H9 (cell line): Measurements from ENCODE around the gene DOCK1. TPM values are rescaled to one million over a fixed set of nuclear protein-coding genes. Genes with fewer than 3 reads are reported as not detected.
A peak's percentile ranks its signal among the peaks of the same experiment; 100 is the strongest.

Experiments
- DNase-seq: peaks from one replicate; pipeline ENCODE4 v3.0.0-alpha.2; 2017
- H2AFZ ChIP-seq: one replicate; pipeline ENCODE4 v1.6.1; 2013; ENCODE audit warnings: mild to moderate bottlenecking, low read length, control low read depth, moderate library complexity
- H2AK5ac ChIP-seq: 2 replicates; pipeline ENCODE4 v1.6.1; 2013; ENCODE audit warnings: low read length, control low read depth, mixed read lengths; ENCODE audit not compliant: insufficient read length
- H2BK120ac ChIP-seq: one replicate; pipeline ENCODE4 v1.6.1; 2013; ENCODE audit warnings: low read depth, mild to moderate bottlenecking, low read length, control low read depth, inconsistent platforms; ENCODE audit not compliant: poor library complexity, severe bottlenecking
- H2BK12ac ChIP-seq: 2 replicates; pipeline ENCODE4 v1.6.1; 2013; ENCODE audit warnings: low read length, control low read depth, mixed read lengths, low read depth; ENCODE audit not compliant: insufficient read length
- H2BK15ac ChIP-seq: 2 replicates; pipeline ENCODE4 v1.6.1; 2013; ENCODE audit warnings: low read depth, low read length, control low read depth
- H2BK20ac ChIP-seq: one replicate; pipeline ENCODE4 v1.6.1; 2013; ENCODE audit warnings: low read depth, mild to moderate bottlenecking, low read length, control low read depth, inconsistent platforms; ENCODE audit not compliant: poor library complexity, severe bottlenecking
- H2BK5ac ChIP-seq: 2 replicates; pipeline ENCODE4 v1.6.1; 2013; ENCODE audit warnings: low read length, control low read depth, mixed read lengths; ENCODE audit not compliant: insufficient read length
- H3K14ac ChIP-seq: 2 replicates; pipeline ENCODE4 v1.6.1; 2013; ENCODE audit warnings: low read length, control low read depth; ENCODE audit not compliant: insufficient read depth
- H3K18ac ChIP-seq: 2 replicates; pipeline ENCODE4 v1.6.1; 2013; ENCODE audit warnings: low read depth, mild to moderate bottlenecking, mixed read lengths, low read length, control low read depth; ENCODE audit not compliant: insufficient read length
- H3K23ac ChIP-seq: 2 replicates; pipeline ENCODE4 v1.6.1; 2013; ENCODE audit warnings: low read length, control low read depth, mixed read lengths, low read depth; ENCODE audit not compliant: insufficient read length
- H3K23me2 ChIP-seq: 2 replicates; pipeline ENCODE4 v1.6.1; 2013; ENCODE audit warnings: low read depth, mild to moderate bottlenecking, mixed read lengths, low read length, control low read depth; ENCODE audit not compliant: insufficient read length, poor library complexity, severe bottlenecking
- H3K27ac ChIP-seq: 2 replicates; pipeline ENCODE4 v1.5.1; 2013; ENCODE audit warnings: low read length, control low read depth, mixed read lengths, low read depth; ENCODE audit not compliant: insufficient read length
- H3K27me3 ChIP-seq: 2 replicates; pipeline ENCODE4 v1.6.1; 2013; ENCODE audit warnings: low read length, control low read depth, inconsistent platforms; ENCODE audit not compliant: insufficient read depth
- H3K4ac ChIP-seq: 2 replicates; pipeline ENCODE4 v1.6.1; 2013; ENCODE audit warnings: low read depth, mild to moderate bottlenecking, control low read depth, inconsistent platforms, low read length, moderate library complexity
- H3K4me1 ChIP-seq: 2 replicates; pipeline ENCODE4 v1.6.1; 2013; ENCODE audit warnings: low read length, control low read depth, inconsistent platforms; ENCODE audit not compliant: insufficient read depth
- H3K4me2 ChIP-seq: 2 replicates; pipeline ENCODE4 v1.6.1; 2013; ENCODE audit warnings: low read length, control low read depth, mixed read lengths; ENCODE audit not compliant: insufficient read length, insufficient read depth
- H3K56ac ChIP-seq: 2 replicates; pipeline ENCODE4 v1.6.1; 2013; ENCODE audit warnings: low read depth, mild to moderate bottlenecking, mixed read lengths, low read length, control low read depth; ENCODE audit not compliant: insufficient read length
- H3K79me1 ChIP-seq: 2 replicates; pipeline ENCODE4 v1.6.1; 2013; ENCODE audit warnings: low read depth, mild to moderate bottlenecking, moderate library complexity, low read length, control low read depth, inconsistent platforms; ENCODE audit not compliant: insufficient read depth, poor library complexity, severe bottlenecking
- H3K79me2 ChIP-seq: 2 replicates; pipeline ENCODE4 v1.6.1; 2013; ENCODE audit warnings: low read length, control low read depth, inconsistent platforms; ENCODE audit not compliant: insufficient read depth
- H3K9ac ChIP-seq: 2 replicates; pipeline ENCODE4 v1.6.1; 2013; ENCODE audit warnings: low read length, control low read depth, mixed read lengths; ENCODE audit not compliant: insufficient read length; ENCODE audit errors: extremely low read depth
- H3K9me3 ChIP-seq: one replicate; pipeline ENCODE4 v1.6.1; 2013; ENCODE audit warnings: low read depth, low read length, inconsistent platforms; ENCODE audit not compliant: control insufficient read depth
- H3T11ph ChIP-seq: one replicate; pipeline ENCODE4 v1.6.1; 2013; ENCODE audit warnings: mild to moderate bottlenecking, low read length, control low read depth, inconsistent platforms
- H4K20me1 ChIP-seq: one replicate; pipeline ENCODE4 v1.6.1; 2013; ENCODE audit not compliant: control insufficient read depth, insufficient read length, insufficient read depth
- H4K5ac ChIP-seq: 2 replicates; pipeline ENCODE4 v1.6.1; 2013; ENCODE audit warnings: low read depth, mild to moderate bottlenecking, mixed read lengths, low read length, control low read depth; ENCODE audit not compliant: insufficient read length
- H4K8ac ChIP-seq: replicated peaks from 2 replicates; pipeline ENCODE4 v1.6.1; 2013; ENCODE audit warnings: low read length, control low read depth, mixed read lengths, low read depth; ENCODE audit not compliant: insufficient read length
- H4K91ac ChIP-seq: 2 replicates; pipeline ENCODE4 v1.6.1; 2013; ENCODE audit warnings: low read depth, mild to moderate bottlenecking, moderate library complexity, mixed read lengths, low read length, control low read depth; ENCODE audit not compliant: insufficient read length
- H3K27ac Mint-ChIP-seq, 3 experiments: 2 replicates in 2 of 3; 3 replicates in 1 of 3; pipeline ENCODE4 v1.8.0; 2020 to 2021; ENCODE audit warnings: mixed read lengths in 3 of 3, mild to moderate bottlenecking in 1 of 3, moderate library complexity in 1 of 3
- H3K27me3 Mint-ChIP-seq: 2 replicates; pipeline ENCODE4 v1.8.0; 2021; ENCODE audit warnings: low read depth, mild to moderate bottlenecking, moderate library complexity, mixed read lengths
- H3K36me3 Mint-ChIP-seq, 3 experiments: 2 replicates in 2 of 3; 3 replicates in 1 of 3; pipeline ENCODE4 v1.8.0; 2020 to 2021; ENCODE audit warnings: low read depth in 3 of 3, mixed read lengths in 3 of 3; ENCODE audit not compliant: insufficient read depth in 1 of 3
- H3K4me1 Mint-ChIP-seq, 2 experiments: 2 replicates each; pipeline ENCODE4 v1.8.0; 2020; ENCODE audit warnings: mixed read lengths in 2 of 2
- H3K4me3 Mint-ChIP-seq, 2 experiments: 2 replicates in 1 of 2; 3 replicates in 1 of 2; pipeline ENCODE4 v1.8.0; 2020 to 2021; ENCODE audit warnings: mild to moderate bottlenecking in 2 of 2, mixed read lengths in 2 of 2, moderate library complexity in 1 of 2
- H3K9me3 Mint-ChIP-seq, 2 experiments: 2 replicates in 1 of 2; 3 replicates in 1 of 2; pipeline ENCODE4 v1.8.0; 2020; ENCODE audit warnings: mild to moderate bottlenecking in 2 of 2, mixed read lengths in 2 of 2, moderate library complexity in 1 of 2
- CTCF ChIP-seq: fragments of 200-600 bp; sonication (generic); conservative IDR thresholded peaks from 3 replicates; pipeline ENCODE4 v1.8.0; 2021; ENCODE audit warnings: antibody characterized with exemption, mild to moderate bottlenecking
- whole genome bisulfite sequencing: extraction: QIAGEN DNeasy Blood & Tissue Kit; methylation state at CpG from one replicate; pipeline ENCODE4 v1.1.7; 2013; ENCODE audit warnings: missing lambda C conversion rate, low lambda C conversion rate, mixed read lengths; ENCODE audit not compliant: insufficient read length; ENCODE audit errors: extremely low coverage; 5-methylcytosine and 5-hydroxymethylcytosine counted together
- total RNA-seq: library from RNA; stranded (reverse); gene quantifications from 2 replicates; pipeline ENCODE4 v1.2.1, GENCODE V29; 2021

The DOCK1 gene
- total RNA-seq, 1 experiment from 2014 or later = 57.0 TPM

GRCh38 chr10:127318396-127318795 lies 413.2 kb downstream of the DOCK1 start:
- H3K79me1 ChIP-seq = no peaks in the 10 kb centered on the region
- no peak overlapping the region for H2BK12ac ChIP-seq
- TF ChIP-seq CTCF = no peak
- Mint-ChIP-seq H3K36me3 (no peaks in the 10 kb centered on the region), H3K4me1 (0 out of 4 replicates have a peak, but pooled peaks cover 3 to 4% of the 10 kb centered on the region in 2 experiments), H3K27me3 (no peaks in the 10 kb centered on the region), H3K9me3 (no peaks in the 10 kb centered on the region), H3K4me3 (no peak overlapping the region), H3K27ac (peak overlapping the region in 2 of 3 experiments; percentile 50 to 69; a peak in 2 of 7 replicates)
- H3K4ac ChIP-seq = no peak overlapping the region
- no peak overlapping the region for H3K23ac ChIP-seq
- H3K18ac ChIP-seq = no peak overlapping the region
- no peak overlapping the region for H2BK5ac ChIP-seq
- no peaks in the 10 kb centered on the region for H4K20me1 ChIP-seq
- no peak overlapping the region for H3K27ac ChIP-seq
- no peak overlapping the region for H4K8ac ChIP-seq
- no peaks in the 10 kb centered on the region for H3K27me3 ChIP-seq
- no peak overlapping the region for H2AFZ ChIP-seq
- H2BK120ac ChIP-seq = no peak overlapping the region
- H3K56ac ChIP-seq = no peak overlapping the region
- no peak overlapping the region for H3K14ac ChIP-seq
- no CpG with 5 or more reads among the region's 6 CpGs for WGBS
- H4K5ac ChIP-seq = no peak overlapping the region
- no peaks in the 10 kb centered on the region for H3K9me3 ChIP-seq
- H3K9ac ChIP-seq = no peak overlapping the region
- no peak overlapping the region for H3T11ph ChIP-seq
- no peak overlapping the region for H3K4me2 ChIP-seq
- no peaks in the 10 kb centered on the region for H3K23me2 ChIP-seq
- no peak overlapping the region for H2BK15ac ChIP-seq
- H2BK20ac ChIP-seq = no peak overlapping the region
- no peak overlapping the region for H4K91ac ChIP-seq
- no peak for DNase-seq
- no peaks in the 10 kb centered on the region for H3K79me2 ChIP-seq
- H2AK5ac ChIP-seq = no peak overlapping the region
- no peaks in the 10 kb centered on the region for H3K4me1 ChIP-seq
